CD4-positive, alpha-beta T cell treated with Interleukin-6 at 100 ng/mL for 8 hours (primary cell): ENCODE data around the gene SORT1.
"Not testable (repeated sequence)": the region's sequence is repeated elsewhere in the genome, so short reads cannot be mapped to it uniquely, and the experiment has no call there.

ENCODE experiments used
- DNase-seq: peaks from one replicate; pipeline ENCODE4 v3.0.0-alpha.2; 2020; ENCODE audit warnings: mixed read lengths, low spot score

Gene SORT1

GRCh38 chr1:109396871-109397580 lies 692 bp downstream of the SORT1 start:
- DNase-seq: no peak

- no peak for DNase-seq
Measured at GRCh38 chr1:109396513-109396839, 1.2 kb downstream of the SORT1 start.

GRCh38 chr1:109395602-109396512 lies 1.9 kb downstream of the SORT1 start:
- no peak for DNase-seq

GRCh38 chr1:109395282-109395599 lies 2.5 kb downstream of the SORT1 start:
- not testable (repeated sequence) for DNase-seq

GRCh38 chr1:109394591-109395281 lies 3.0 kb downstream of the SORT1 start:
- DNase-seq: no peak

DNA sequence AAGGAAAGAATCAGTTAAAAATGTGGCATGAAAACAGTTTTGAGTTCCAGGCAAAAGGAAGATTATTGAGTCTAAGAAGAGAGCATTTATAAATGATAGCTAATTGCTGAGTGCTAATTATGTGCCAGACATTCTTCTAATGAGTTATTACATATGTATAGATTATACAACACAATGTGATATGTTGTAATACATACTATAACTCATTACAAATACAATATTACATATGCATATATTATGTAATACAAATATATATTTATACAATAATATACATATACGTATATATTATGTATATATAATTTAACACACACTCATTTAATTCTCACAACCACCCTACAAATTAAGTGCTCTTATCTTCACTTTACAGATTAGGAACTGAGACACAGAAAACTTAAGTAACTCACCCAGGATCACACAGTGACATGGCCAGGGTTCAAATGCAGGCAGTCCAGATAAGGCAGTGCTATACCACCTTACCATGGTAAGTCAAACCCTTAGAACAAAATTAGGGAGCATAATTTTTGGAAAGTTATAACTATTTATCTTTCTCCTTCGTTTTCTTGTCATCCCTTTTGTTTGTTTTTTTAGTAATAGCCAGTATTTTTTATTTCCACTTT lies 4.0 kb downstream of the SORT1 start:
- DNase-seq: no peak

DNA sequence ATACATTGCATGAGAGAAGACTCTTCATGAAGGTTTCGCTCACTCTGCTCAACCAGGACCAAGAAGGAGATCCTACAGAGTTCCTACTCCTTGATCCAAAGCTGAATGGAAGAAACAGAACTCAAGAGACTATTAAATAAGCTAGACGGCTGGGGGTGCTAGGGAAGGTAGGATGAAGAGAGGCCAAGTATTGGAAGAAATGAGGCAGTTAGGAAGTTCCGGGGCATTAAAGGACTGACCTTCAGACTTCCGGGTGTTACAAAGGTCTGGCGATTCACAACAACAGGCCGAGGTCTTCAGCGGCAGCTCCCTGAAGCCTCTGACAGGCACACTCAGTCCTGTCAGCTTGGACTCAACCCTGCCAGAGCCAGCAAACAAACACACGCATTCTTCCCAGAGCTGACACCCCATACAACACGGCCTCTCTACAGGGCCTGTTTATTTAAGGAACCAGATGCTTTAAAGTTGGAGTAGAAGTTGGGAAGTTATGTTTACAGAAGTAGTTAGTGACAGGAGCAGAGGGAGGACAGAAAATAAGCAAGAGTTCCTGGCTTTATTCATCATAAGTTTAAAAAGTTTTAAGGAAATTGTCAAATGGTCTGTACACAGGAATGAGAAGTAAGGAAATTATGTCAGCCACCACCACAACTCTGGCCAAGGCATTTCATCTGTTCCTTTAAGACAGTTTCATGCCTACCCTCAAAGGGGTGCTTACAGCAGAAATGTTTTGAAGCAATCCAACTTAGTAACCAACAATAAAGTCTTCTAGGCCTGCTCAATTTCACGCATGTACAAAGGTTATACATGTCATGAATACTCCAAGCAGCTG lies 4.7 kb downstream of the SORT1 start:
- no peak for DNase-seq

DNA sequence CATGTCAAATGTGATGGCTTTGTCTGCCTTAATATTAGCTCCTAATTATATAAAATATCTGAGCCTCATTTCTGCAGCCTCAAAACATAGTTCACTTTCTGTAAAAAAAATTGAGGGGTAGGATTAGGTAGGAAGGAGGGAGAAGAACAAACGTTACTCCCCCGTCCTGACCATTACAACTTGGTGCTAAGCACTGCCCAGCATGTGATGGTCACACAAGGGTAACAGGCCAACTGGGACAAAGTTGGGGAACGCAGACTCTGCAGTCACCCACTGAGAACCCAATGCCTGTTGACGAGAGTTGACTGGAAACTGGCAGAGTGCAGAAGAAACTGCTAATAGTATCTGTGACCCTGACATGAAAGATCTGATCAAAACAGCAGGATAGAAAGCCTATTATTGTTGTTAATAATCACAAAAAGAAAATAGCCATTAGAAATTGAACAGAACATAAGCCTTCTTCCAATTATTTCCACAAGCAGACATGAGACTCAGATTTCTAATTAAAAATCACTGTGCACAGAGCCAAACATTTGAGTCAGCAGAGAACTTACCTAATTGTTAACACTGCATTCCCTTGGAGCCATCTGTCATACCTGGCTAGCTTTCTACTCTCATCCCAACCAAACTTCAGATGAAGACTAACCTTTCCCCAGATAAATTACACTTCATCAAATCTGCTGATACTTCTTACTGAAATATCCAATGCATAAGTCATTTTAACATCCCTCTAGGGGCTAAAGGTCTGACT lies 5.5 kb downstream of the SORT1 start:
- no peak for DNase-seq

DNA sequence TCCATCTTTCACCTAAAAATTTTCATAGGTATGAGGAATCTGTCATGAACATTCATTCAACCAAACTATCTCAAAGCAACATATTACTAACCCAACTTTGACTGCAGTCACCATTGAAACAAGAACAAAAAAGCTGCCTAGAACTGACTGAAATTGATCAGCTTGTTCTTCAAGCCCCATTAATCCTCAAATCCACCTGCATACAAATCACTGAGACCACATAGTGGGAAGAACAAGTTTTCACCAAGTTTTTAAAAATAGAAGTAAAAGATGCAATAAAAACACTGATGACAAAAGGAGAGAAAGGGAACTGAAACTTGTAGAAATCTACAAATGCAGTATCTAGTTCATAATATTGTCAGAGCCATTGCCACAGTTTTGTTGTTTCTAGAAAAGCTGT lies 6.1 kb downstream of the SORT1 start:
- DNase-seq: no peak

DNA sequence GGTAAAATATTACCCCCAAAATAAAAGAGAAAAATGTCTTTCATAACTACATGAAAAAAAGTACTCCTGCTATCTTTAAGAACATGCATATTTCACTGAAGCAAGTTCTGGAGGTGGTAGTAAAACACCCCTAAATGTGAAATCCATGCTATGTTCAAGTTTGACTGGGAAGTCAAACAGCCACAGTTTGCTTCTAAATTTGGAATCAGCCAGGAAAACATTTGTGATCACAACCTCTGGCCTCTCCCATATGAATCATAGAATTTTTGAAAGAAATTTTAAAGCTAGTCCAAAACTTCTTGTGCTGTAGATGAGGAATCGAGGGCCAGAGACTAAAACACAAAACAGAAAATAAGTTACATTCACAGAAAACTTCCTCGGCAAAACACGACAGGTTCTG lies 6.6 kb downstream of the SORT1 start:
- DNase-seq: no peak

GRCh38 chr1:109389638-109390341 lies 7.9 kb downstream of the SORT1 start:
- no peak for DNase-seq

DNA sequence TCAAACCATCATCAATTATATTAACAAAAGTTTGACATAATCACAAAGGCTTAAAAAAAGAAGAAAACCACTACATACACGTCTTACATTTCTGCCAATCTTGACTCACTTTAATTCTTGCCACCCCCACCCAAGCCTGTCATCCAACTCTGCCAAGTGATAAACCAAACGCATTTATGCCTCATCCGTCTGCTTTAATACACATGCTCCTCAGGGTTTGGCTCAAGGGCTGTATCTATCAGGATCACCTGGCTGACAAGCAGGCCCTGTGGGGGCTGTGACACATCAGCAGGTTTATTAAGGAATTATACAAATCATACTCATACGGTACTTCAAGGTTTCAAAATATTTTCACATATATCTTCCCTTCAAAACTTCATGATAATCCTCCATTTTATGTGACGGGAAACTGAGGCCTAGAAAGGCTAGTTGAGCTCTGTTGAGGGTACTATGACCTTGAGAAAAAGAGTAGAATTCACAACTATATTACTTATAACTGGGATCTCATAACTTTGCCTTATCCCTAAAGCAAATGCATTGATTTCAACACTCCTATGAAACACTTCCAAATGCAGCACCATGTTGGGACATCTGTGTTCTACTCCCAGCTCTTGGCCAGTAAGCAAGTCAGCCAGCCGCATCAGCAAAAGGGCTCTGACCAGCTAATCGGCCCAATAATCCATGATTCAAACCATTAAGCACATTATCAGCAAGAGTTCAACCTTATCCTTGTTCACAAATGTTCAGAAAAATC lies 8.7 kb downstream of the SORT1 start:
- DNase-seq: no peak

GRCh38 chr1:109388208-109388711 lies 9.5 kb downstream of the SORT1 start:
- DNase-seq: no peak

- DNase-seq: no peak
Measured at GRCh38 chr1:109386054-109386717, 11.5 kb downstream of the SORT1 start.

DNA sequence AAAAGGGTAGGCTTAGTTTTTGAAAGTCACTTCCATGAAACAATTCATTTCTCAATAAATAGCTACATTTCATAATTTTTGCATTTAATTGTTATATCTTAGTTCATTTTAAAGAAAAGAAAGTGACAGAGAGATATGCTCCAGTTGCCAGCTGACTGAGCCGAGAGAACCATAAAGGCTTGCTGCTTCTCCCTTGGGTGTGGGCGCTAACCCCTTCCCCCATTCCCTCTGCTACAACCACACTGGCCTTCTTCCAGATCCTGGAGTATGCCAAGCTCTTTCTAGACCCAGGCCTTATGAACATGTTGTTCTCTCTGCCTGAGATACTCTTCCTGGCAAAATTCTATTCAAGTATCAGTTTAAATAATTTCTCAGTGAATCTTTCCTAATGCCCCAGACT lies 12.3 kb downstream of the SORT1 start:
- no peak for DNase-seq

DNA sequence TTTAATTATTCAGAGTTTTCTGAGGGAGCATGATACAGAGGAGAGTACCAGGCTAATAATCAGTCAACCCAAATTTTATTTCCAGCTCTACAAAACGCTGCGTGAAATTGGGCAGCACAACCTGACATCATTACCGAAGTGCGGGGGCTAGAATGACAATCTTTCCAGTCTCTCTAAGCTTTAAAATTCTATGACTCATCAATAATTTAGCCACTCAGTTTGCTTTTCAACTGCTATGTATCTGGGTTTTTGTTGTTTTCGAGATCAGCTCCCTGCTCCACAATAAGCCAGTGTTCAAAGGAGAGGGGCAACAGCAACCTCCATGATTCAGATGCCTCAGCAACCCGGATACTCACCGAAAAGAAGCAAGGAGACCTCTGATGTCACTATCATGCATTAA lies 13.9 kb downstream of the SORT1 start:
- no peak for DNase-seq

- no peak for DNase-seq
Measured at GRCh38 chr1:109383087-109383779, 14.5 kb downstream of the SORT1 start.

DNA sequence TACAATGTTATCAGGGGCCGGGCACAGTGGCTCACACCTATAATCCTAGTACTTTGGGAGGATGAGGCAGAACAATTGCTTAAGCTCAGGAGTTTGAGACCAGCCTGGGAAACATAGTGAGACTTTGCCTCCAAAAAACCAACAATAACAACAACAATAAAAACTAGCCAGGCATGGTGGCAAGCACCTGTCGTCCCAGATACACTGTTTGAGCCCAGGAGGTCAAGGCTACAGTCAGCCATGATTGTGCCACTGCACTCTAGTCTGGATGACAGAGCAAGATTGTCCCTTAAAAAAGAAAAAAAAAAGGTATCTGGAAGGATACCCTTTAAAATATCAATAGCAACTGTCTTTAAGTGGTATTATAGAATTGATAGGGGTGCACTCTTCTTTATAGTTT lies 16.1 kb downstream of the SORT1 start:
- no peak for DNase-seq
